GM19468 (cell line): ENCODE results near the gene RPL18.

Source experiments
- ATAC-seq: cut with Tn5 transposase; IDR thresholded peaks from one replicate; pipeline ENCODE4 v1.9.1; 2021; ENCODE audit warnings: mild to moderate bottlenecking, moderate library complexity, moderate number of reproducible peaks; ENCODE audit not compliant: unreplicated experiment; ENCODE audit errors: extremely low read depth

Gene RPL18

GRCh38 chr19:48615231-48616040 lies 3.5 kb downstream of the RPL18 start:
- no peak for ATAC-seq

- no peak for ATAC-seq
These were observed 4.3 kb downstream of the RPL18 start, which contains the start of gene FAM83E for GRCh38 chr19:48614436-48615230. FAM83E (minus strand) TSS chr19:48615076; CDS start chr19:48613372, 1,704 bp downstream.

- no peak for ATAC-seq
These were observed 5.0 kb downstream of the RPL18 start for GRCh38 chr19:48613852-48614435.

DNA sequence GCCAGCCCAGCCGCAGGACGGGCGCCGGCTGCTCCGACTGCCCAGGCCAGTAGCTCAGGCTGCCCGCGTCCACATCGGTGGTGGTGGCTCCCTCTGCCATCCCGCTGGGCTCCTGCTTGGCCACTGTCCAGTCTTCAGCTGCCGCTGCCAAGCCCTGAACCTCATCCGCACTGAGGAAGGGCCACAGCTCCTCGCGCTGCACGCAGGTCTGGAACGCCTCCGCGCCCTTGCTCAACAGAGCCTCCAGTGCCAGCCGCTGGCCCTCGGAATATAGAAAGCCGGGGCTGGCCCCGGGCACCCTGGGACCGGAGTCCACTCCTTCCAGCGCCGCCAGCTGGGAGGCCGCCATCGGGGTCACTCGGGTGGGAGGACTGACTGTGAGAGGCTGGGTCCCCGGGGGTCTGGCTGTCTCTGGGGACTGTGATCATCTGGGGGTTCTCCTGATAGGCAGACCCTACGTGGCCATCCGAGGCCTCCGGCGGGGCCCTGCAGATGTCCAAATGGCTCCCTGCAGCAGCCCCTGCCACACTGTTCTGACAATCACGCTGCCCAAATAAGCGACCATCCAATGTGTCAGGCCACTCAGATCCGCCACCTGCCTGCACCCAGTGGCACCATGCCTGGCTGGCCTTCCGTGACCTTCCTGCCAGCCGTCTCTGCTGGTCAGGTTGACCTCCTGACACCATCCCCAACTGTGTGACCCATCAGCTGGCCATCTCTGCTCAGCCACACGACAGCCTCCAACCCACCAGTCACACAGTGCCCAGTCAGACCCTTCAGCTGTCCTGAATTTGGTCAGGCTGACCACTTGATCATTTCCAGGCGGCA lies 5.7 kb downstream of the RPL18 start:
- ATAC-seq, result no peak

DNA sequence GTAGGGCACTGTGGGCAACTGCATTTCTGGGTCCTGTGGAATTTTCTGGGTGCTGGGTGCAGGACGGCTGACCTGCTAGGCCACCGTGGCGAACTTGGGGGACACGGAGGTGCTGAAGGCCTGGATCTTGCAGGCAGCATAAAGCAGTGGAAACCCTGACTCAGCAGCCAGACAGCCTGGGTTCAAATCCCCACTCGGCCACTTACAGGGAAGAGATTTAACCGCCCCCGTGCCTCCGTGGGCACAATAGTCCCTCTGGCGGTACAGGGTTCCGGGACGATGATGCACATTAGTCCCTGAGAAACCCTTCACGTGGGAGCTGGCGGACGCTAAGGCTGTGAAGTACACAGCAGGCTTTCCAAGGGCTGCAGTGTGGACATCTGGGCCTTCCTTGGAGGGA lies 7.1 kb downstream of the RPL18 start:
- ATAC-seq, result no peak

DNA sequence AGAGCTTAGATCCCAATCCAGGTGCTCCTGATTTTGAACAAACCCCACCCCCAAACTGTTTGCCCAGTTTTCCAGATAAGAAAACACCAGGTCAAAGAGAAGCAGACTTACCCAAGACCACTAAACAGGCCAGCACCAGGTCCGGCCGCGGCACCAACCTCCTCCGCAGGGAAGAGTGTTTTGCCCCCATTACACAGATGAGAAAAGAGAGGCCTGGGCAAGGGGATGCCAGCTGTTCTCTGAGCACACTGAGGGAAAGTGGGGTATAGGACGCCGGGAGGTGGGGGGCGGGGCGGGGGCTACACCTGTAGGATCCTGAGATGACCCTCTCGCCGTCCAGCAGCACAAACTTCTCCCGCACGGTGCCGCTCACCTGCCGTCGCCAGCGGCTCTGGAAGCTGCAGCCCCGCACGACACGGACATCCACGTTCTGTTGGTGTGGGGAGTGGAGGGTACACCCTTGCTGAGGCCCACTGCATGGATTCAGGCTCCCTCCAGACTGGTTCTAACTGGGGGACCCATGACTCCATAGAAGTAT lies 9.3 kb downstream of the RPL18 start:
- ATAC-seq, result no peak

DNA sequence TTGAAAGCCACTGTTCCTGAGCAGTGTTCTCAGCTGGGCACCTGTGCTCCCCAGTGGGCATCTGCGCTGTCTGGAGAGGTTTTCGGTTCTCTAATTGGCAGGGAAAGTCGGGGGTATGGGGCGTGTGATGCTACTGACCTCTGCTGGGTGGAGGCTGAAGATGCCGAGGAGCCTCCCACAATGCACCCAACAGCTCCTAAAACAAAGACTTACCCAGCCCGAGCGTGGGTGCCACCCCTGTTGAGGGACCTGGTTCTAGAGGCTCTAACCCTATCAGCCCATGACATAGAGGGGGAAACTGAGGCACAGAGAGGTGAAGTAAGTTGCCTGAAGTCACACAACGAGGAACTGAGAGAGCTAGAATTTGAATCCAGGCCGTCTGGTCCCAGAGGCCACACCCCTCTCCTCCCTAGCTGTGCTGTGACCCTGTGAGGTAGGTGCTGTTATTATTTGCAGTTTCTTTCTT lies 10.1 kb downstream of the RPL18 start:
- no peak for ATAC-seq

- ATAC-seq, result no peak
These were observed 11.6 kb downstream of the RPL18 start for GRCh38 chr19:48607359-48607755.

DNA sequence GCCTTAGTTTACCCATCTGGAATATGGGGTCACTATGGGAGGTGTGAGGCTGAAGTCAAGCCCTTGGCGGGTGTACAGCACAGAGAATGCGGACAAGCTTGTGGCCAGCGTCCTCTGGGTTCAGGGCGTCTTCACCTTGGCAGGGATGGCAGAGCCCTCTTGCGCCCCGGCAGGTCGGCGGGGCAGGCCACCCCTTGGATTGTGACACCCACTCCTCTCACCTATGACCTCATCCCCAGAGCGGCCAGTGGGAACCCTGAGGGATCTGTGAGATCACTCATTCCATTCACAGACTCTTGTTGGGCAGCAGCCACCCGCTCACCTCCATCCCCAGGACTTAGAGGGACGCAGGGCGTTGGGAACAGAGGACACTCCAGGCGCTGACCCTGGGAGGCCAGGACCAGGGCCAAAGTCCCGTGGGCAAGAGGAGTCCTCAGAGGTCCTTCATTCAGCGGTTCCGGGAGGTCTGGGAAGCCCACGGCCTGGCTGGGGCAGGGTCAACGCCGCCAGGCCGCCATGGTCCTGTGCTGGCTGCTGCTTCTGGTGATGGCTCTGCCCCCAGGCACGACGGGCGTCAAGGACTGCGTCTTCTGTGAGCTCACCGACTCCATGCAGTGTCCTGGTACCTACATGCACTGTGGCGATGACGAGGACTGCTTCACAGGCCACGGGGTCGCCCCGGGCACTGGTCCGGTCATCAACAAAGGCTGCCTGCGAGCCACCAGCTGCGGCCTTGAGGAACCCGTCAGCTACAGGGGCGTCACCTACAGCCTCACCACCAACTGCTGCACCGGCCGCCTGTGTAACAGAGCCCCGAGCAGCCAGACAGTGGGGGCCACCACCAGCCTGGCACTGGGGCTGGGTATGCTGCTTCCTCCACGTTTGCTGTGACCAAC lies 12.3 kb downstream of the RPL18 start, which contains the start of gene SPACA4:
SPACA4 (plus strand) TSS at position 280 of the 896 bp plus-strand sequence; CDS start at position 517, 237 bp downstream.
- no peak for ATAC-seq

DNA sequence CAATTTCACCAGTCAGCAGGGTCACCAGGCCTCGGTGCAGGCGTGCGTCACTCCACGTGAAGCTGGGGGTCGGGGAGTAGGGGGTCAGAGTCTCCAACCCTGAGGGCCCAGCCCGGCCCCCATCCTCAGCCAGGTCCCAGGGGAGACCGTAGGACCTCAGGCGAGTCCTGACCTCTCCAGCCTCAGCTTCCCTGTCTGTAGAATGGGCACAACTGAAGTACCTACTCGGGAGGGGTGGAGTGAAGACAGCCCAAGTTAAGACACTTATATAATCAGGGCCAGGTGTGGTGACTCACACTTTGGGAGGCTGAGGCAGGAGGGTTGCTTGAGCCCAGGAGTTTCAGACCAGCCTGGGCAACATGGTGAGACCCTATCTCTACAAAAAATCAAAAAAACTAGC lies 15.1 kb downstream of the RPL18 start:
- ATAC-seq, result no peak

- no peak for ATAC-seq
These were observed 15.5 kb downstream of the RPL18 start for GRCh38 chr19:48603449-48603848.

GRCh38 chr19:48603001-48603400 lies 16.0 kb downstream of the RPL18 start:
- ATAC-seq, result no peak

DNA sequence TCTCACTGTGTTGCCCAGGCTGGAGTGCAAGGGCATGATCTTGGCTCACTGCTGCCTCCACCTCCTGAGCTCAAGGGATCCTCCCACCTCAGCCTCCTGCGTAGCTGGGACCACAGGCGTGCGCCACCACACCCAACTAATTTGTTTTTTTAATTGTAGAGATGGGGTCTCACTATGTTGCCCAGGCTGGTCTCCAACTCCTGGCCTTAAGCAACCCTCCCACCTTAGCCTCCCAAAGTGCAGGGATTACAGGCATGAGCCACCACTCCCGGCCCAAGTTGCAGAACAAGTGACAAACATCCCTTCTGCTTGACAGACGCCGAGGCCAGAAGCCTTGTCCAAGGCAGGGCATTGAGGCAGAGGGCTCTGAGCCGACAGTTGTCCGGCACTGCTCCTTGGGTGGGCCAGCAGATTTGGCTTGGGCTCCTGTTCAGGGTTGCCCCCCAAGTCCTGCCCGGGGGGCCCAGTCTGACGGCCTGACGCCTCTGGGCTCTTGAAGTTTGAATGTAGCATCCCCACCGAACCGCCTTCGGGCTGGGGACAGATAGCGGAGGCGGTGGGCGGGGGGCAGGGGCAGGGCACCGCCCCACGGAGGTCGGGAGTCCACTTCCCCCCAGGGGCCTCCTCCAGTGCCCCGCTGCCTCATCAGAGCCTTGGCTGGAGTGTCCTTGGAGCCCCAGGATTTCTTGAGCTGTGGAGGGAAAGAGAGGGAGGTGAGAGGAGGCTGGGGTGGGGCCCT lies 18.1 kb downstream of the RPL18 start:
- no peak for ATAC-seq

DNA sequence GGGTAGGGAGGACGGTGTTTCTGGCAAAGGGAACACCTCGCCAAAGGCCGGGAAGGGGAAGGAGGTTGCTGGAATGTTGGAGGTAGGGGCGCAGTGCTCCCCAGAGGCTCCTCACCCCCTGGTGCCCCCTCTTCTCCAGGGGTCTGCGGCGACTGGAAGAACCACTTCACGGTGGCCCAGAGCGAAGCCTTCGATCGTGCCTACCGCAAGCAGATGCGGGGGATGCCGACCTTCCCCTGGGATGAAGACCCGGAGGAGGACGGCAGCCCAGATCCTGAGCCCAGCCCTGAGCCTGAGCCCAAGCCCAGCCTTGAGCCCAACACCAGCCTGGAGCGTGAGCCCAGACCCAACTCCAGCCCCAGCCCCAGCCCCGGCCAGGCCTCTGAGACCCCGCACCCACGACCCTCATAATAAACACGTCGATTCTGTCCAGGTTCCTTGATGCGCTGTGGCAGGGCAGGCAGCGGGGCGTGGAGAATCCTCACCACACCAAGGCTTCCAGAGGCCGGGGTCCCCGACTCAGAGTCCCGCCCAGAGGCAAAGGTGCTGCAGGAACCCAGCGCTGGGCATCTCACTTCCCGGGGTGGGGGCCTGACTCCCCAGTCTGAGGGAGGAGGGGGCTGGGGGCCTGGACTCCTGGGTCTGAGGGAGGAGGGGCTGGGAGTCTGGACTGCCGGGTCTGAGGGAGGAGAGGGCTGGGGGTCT lies 19.8 kb downstream of the RPL18 start:
- no peak for ATAC-seq

DNA sequence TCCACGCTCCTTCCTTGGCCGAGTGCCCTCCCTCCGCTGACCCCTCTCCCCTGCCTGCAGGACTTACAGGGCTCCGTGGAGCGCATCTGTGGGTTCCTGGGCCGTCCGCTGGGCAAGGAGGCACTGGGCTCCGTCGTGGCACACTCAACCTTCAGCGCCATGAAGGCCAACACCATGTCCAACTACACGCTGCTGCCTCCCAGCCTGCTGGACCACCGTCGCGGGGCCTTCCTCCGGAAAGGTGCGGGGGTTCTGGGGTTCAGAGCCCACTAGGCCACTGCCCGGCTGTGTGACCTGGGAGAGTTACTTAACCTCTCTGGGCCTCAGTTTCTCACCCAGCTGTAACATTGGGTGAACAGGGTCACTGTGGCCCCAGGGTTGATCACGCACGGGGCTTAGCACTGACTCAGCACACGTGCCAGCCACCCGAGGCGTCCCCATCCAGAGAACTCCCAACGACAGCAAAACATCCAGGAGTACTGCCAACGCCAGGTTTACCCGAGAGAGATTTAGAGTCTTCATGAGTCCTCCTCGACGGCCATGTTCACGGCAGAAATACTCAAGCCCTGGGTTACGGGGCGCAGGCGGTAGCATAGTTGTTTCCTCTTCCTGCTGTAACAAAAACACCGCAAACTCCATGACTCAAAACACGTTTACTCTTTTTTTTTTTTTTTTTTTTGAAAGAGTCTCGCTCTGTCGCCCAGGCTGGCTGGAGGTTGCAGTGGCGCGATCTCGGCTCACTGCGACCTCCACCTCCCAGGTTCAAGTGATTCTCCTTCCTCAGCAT lies 22.1 kb downstream of the RPL18 start:
- no peak for ATAC-seq

DNA sequence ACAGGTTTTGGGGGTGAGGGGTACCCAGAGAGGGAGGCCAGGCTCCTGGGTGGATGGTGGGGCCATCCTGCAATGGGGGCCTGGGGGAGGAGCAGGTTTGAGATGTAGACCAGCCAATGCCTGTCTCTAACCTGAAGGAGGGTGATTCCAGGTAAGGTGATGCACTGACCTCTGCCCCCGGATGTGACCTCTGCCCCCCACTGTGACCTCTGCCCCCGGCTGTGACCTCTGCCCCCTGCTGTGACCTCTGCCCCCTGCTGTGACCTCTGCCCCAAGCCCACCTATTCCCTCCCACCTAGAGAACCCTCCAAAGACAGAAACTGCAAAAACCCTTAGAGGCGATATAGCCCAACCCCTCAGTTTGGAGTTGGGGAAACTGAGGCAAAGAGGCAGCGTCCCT lies 22.7 kb downstream of the RPL18 start:
- no peak for ATAC-seq

DNA sequence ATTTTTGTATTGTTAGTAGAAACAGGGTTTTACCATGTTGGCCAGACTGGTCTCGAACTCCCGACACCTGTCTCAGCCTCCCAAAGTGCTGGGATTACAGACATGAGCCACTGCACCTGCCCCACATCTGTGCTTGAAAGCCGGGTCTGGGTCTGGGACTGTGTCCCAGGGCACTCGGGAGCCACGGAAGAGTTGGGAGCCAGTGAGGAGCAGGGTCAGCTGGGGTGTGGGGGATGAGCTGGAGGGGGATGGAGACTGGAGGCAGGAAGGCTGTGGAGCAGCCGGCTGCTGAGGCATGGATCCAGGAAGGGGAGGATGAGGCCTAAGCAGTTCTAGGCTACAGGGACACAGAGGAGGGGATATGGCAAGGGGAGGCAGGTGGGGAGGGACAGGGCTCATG lies 23.1 kb downstream of the RPL18 start:
- ATAC-seq, result no peak
